ENCODE measurements around the gene FBXL3. TPM values are rescaled to one million over a fixed set of nuclear protein-coding genes. Genes with fewer than 3 reads are reported as not detected.
A peak's percentile ranks its signal among the peaks of the same experiment; 100 is the strongest.

Gene FBXL3, protein sequence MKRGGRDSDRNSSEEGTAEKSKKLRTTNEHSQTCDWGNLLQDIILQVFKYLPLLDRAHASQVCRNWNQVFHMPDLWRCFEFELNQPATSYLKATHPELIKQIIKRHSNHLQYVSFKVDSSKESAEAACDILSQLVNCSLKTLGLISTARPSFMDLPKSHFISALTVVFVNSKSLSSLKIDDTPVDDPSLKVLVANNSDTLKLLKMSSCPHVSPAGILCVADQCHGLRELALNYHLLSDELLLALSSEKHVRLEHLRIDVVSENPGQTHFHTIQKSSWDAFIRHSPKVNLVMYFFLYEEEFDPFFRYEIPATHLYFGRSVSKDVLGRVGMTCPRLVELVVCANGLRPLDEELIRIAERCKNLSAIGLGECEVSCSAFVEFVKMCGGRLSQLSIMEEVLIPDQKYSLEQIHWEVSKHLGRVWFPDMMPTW
- total RNA-seq: 10 to 100 TPM; 48.0 to 90.6 TPM
- 10 to 100 TPM; 18.7 to 22.3 TPM for polyA plus RNA-seq
- long read RNA-seq, donor 1, transcript FBXL3-201 (5 exons, 3,503 nt): major isoform, 19 of 27 reads
- long read RNA-seq, donor 1, partial matches to known transcripts: 0 of 27 reads
- long read RNA-seq, donor 1, other reads (novel, unspliced or antisense): 8 of 27 reads
- long read RNA-seq, donor 2, partial matches to known transcripts: 0 of 3 reads
- long read RNA-seq, donor 2, other reads (novel, unspliced or antisense): 0 of 3 reads
- long read RNA-seq, donor 3, transcript FBXL3-201 (5 exons, 3,503 nt): major isoform, 7 of 7 reads
- long read RNA-seq, donor 3, partial matches to known transcripts: 0 of 7 reads
- long read RNA-seq, donor 3, other reads (novel, unspliced or antisense): 0 of 7 reads
- long read RNA-seq, donor 4, partial matches to known transcripts: 6 of 17 reads
- long read RNA-seq, donor 4, other reads (novel, unspliced or antisense): 9 of 17 reads
- long read RNA-seq, donor 5, transcript FBXL3-201 (5 exons, 3,503 nt): major isoform, 18 of 34 reads
- long read RNA-seq, donor 5, partial matches to known transcripts: 8 of 34 reads
- long read RNA-seq, donor 5, other reads (novel, unspliced or antisense): 6 of 34 reads

DNA sequence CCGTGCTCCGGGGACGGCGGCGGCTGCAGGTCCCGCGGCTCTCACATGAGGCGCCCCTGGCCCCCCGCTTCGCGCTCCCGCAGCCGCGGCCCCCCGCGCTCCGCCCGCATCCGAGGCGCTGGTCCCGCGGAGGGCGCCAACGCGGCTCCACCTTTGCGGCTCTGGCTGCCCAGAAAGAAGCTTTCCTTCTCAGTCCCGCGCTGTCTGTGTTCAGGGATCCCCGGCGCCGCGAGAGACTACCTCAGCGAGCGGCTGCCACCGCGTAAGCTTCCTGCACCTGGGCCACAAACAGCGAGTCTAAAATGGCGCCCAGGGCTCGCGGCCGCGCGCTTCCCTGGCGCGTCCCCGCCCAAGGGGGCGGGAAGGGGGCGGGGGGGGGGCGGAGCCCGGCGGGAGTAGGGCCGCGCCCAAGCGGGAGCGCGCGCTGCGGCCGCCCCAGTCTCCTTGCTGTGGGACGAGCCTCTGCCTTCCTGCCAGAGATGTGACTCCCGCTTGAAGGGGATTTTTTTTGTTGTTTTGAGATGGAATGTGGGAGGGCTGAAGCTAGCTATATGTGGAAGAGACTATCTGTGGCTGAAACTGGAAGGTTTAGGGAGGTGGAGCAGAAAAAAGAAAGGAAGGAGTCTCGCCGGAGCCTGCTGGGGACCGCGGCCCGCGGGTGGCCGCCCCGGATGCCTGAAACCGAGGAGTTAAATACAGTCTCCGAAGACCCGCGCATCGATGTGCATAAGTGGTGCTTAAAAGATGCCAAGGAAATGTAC, at the start of gene FBXL3:
TSS of gene FBXL3 (minus strand) at position 299 of the 761 bp plus-strand sequence. CDS start 5,299 bp downstream, outside the sequence.
- Histone ChIP-seq H3K9me3 (ENCODE audit: control insufficient read depth in 4 of 4, insufficient read depth in 3 of 4, low read length in 3 of 4) (no peaks in the 10 kb centered on the region), H3K27ac (ENCODE audit: low read depth in 1 of 2, low read length in 1 of 2) (peak within 1 kb of the TSS; percentile 98 to 99), H3K27me3 (ENCODE audit: control insufficient read depth in 3 of 3, insufficient read depth in 3 of 3, low read length in 2 of 3) (no peaks in the 10 kb centered on the region), H3K4me3 (peak within 1 kb of the TSS; percentile 86), H3K36me3 (ENCODE audit: control insufficient read depth in 4 of 4, insufficient read depth in 4 of 4, low read length in 4 of 4) (no peaks in the 10 kb centered on the region), H3K4me1 (ENCODE audit: control insufficient read depth in 5 of 5, insufficient read depth in 5 of 5, low read length in 5 of 5) (peaks cover 3 to 41% (median 12%) of the 10 kb centered on the region in 5 donors), H3K9ac (ENCODE audit: insufficient read depth in 1 of 2, low read length in 2 of 2) (peak within 1 kb of the TSS; percentile 75 to 88)
- ATAC-seq (ENCODE audit: insufficient read depth, low FRiP score) (peak; percentile 86), DNase-seq (peak; percentile 94 to 96 (median 94))
- 0% methylated on average over 52 to 74 of the region's 74 CpGs for WGBS, 2 donors
- TF ChIP-seq, protein P1, sequence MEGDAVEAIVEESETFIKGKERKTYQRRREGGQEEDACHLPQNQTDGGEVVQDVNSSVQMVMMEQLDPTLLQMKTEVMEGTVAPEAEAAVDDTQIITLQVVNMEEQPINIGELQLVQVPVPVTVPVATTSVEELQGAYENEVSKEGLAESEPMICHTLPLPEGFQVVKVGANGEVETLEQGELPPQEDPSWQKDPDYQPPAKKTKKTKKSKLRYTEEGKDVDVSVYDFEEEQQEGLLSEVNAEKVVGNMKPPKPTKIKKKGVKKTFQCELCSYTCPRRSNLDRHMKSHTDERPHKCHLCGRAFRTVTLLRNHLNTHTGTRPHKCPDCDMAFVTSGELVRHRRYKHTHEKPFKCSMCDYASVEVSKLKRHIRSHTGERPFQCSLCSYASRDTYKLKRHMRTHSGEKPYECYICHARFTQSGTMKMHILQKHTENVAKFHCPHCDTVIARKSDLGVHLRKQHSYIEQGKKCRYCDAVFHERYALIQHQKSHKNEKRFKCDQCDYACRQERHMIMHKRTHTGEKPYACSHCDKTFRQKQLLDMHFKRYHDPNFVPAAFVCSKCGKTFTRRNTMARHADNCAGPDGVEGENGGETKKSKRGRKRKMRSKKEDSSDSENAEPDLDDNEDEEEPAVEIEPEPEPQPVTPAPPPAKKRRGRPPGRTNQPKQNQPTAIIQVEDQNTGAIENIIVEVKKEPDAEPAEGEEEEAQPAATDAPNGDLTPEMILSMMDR (IDR thresholded peaks at IDR 0.05; ENCODE audit: control extremely low read depth, extremely low read depth): no peak

DNA sequence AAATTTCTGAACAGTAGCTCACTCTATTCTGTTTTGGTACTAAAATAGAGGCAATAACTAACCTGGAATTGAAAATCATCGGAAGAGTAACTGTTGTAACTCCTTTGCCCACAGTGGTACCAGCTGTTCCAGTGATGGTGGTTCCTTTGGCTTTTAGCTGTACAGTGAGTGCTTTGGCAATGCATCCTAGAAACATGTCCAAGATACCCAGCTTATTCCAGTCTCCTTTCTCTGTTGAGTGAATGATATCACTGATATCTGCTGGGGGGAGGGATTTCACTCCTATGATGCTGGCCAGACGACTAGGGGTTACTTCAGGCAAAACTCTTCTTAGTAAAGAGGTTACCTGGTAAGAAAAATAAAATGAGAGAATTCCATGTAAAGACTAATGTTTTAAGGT, 40.6 kb upstream of the FBXL3 start:
- H3K9ac ChIP-seq (ENCODE audit: insufficient read depth in 1 of 2, low read length in 2 of 2): no peak overlapping the region
- no peaks in the 10 kb centered on the region for H3K27me3 ChIP-seq (ENCODE audit: control insufficient read depth in 3 of 3, insufficient read depth in 3 of 3, low read length in 2 of 3)
- no peak for DNase-seq
- no peak overlapping the region for H3K4me3 ChIP-seq
- WGBS, 2 donors: 95 to 96% methylated on average over 2 of the region's 2 CpGs
- H3K36me3 ChIP-seq (ENCODE audit: control insufficient read depth in 4 of 4, insufficient read depth in 4 of 4, low read length in 4 of 4): peaks cover 11 to 29% (median 21%) of the 10 kb centered on the region in 4 donors
- peaks cover 0 to 8% (median 0%) of the 10 kb centered on the region in 5 donors for H3K4me1 ChIP-seq (ENCODE audit: control insufficient read depth in 5 of 5, insufficient read depth in 5 of 5, low read length in 5 of 5)
- no peak for ATAC-seq (ENCODE audit: insufficient read depth, low FRiP score)
- H3K9me3 ChIP-seq (ENCODE audit: control insufficient read depth in 4 of 4, insufficient read depth in 3 of 4, low read length in 3 of 4): no peaks in the 10 kb centered on the region
- TF ChIP-seq, protein P1 (IDR thresholded peaks at IDR 0.05; ENCODE audit: control extremely low read depth, extremely low read depth): no peak
- no peak overlapping the region for H3K27ac ChIP-seq (ENCODE audit: low read depth in 1 of 2, low read length in 1 of 2)

DNA sequence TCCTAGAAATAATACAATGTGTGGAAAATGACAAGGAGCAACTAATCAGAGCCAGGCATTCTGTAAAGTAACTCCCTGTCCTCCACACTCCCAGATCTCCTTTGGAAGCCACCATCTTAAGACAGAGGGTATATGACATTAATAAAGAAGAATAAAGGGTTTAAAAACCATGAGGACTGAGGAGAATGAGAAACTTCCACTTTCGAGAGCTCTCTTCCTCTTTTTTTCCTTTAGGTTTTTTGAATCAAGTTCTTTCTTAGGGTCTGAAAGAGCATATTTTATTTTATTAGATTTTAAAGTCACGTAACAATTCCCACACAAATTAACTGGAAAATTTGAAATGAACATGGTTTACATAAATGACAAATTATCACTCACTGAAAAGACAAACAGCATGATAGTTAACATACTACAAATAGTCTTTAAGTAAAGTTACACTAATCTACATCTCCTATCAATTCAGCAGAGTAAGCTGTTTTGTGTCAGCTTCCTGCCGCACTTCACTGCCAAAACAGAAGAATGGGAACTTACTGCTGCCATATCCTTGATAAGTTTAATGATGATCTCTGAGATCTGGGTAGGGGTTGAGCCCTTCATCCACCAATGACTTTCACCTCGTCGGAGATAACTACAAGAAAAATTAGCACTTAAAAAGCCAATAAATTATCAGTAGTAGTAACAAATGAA, 38.6 kb upstream of the FBXL3 start:
- Histone ChIP-seq H3K4me1 (ENCODE audit: control insufficient read depth in 5 of 5, insufficient read depth in 5 of 5, low read length in 5 of 5) (peaks cover 0 to 8% (median 0%) of the 10 kb centered on the region in 5 donors), H3K4me3 (no peak overlapping the region), H3K27me3 (ENCODE audit: control insufficient read depth in 3 of 3, insufficient read depth in 3 of 3, low read length in 2 of 3) (no peaks in the 10 kb centered on the region), H3K9ac (ENCODE audit: insufficient read depth in 1 of 2, low read length in 2 of 2) (no peak overlapping the region), H3K9me3 (ENCODE audit: control insufficient read depth in 4 of 4, insufficient read depth in 3 of 4, low read length in 3 of 4) (no peaks in the 10 kb centered on the region), H3K27ac (ENCODE audit: low read depth in 1 of 2, low read length in 1 of 2) (no peak overlapping the region), H3K36me3 (ENCODE audit: control insufficient read depth in 4 of 4, insufficient read depth in 4 of 4, low read length in 4 of 4) (peaks cover 17 to 39% (median 26%) of the 10 kb centered on the region in 4 donors)
- TF ChIP-seq, protein P1 (IDR thresholded peaks at IDR 0.05; ENCODE audit: control extremely low read depth, extremely low read depth): no peak
- ATAC-seq (ENCODE audit: insufficient read depth, low FRiP score) (no peak), DNase-seq (peak in 2 of 3 donors; percentile 31 to 39)
- WGBS, 2 donors: 48 to 58% methylated on average over 5 of the region's 5 CpGs
